ENCODE results near the gene SNAPC2. TPM values are rescaled to one million over a fixed set of nuclear protein-coding genes. Genes with fewer than 3 reads are reported as not detected.
A peak's percentile ranks its signal among the peaks of the same experiment; 100 is the strongest.

The SNAPC2 gene, protein sequence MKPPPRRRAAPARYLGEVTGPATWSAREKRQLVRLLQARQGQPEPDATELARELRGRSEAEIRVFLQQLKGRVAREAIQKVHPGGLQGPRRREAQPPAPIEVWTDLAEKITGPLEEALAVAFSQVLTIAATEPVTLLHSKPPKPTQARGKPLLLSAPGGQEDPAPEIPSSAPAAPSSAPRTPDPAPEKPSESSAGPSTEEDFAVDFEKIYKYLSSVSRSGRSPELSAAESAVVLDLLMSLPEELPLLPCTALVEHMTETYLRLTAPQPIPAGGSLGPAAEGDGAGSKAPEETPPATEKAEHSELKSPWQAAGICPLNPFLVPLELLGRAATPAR
- 11.6 TPM for polyA plus RNA-seq (2013)

DNA sequence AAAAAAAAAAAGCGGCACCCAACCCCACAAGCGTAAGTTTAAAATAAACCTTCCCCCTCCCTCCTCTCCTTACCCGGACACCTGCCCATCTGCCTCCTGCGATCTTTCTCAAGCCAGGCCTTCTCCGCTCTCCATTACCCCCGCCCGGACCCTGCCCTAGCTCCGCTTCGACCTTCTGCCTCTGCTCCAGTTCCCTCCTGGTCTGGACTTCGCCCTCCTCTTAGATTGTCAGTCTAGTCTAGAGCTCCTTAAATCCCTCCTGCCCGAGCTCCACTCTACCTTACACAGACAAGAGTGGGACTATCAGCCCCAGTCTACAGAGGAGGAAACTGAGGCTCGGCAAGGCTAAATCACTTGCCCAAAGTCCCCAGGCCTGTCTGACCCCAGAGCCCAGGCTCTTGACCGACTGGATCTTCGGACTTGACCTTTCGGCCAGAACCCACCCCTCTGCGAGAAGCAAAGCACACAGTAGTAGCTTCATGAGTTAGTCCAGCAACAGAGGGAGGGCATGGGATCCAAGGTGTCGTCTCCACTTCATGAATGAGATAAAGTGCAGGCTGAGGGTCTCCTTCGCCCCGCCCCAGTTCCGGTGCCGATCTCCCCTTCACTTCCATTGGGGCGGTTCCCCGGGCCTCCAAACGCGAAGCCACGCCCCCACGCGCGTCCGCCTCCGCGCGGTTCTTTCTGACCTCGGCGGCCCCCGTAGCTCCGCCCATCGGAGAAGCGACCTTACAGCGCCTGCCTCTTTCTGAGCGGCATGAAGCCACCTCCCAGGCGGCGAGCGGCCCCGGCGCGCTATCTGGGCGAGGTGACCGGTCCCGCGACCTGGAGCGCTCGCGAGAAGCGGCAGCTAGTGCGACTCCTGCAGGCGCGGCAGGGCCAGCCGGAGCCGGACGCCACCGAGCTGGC is at the start of gene SNAPC2:
Gene SNAPC2 (plus strand): TSS at position 729 of the 909 bp plus-strand sequence. CDS start 29 bp downstream, at position 758.
- Histone ChIP-seq H3K36me3 (ENCODE audit: control insufficient read depth in 4 of 4, insufficient read depth in 4 of 4, low read length in 3 of 4) (peaks cover 0 to 13% (median 10%) of the 10 kb centered on the region in 4 experiments), H3K4me3 (ENCODE audit: control insufficient read depth in 1 of 7, extremely low read depth in 1 of 7, insufficient read depth in 4 of 7, low read depth in 2 of 7, low read length in 6 of 7) (peak within 1 kb of the TSS; percentile 59 to 86 (median 79)), H3K4me1 (ENCODE audit: control extremely low read depth in 1 of 4, control insufficient read depth in 4 of 4, insufficient read depth in 4 of 4, low read length in 3 of 4) (peaks cover 0 to 51% (median 48%) of the 10 kb centered on the region in 4 experiments), H3K27ac (ENCODE audit: insufficient read depth in 1 of 2, low read depth in 1 of 2, low read length in 2 of 2, poor library complexity in 1 of 2, severe bottlenecking in 2 of 2) (peak within 1 kb of the TSS in 1 of 2 experiments; percentile 71), H3K9me3 (ENCODE audit: control extremely low read depth in 1 of 5, control insufficient read depth in 4 of 5, insufficient read depth in 2 of 5, low read depth in 1 of 5, low read length in 4 of 5) (no peaks in the 10 kb centered on the region), H3K27me3 (replicated peaks in 2 of 5; ENCODE audit: control insufficient read depth in 4 of 5, insufficient read depth in 5 of 5, low read length in 4 of 5) (peaks cover 0 to 48% (median 15%) of the 10 kb centered on the region in 5 experiments)
- WGBS (ENCODE audit: insufficient coverage): 4% methylated on average over 54 of the region's 62 CpGs
- ChIA-PET CTCF (interaction anchor here (0.6 to 4.0 kb wide), 8 partner anchors 9 to 321 kb away, joined by 3 to 16 read pairs (median 6); no protein-coding TSS in a partner anchor), POLR2A (interaction anchor here (0.5 to 2.3 kb wide), 4 partner anchors 9 to 51 kb away, joined by 3 to 10 read pairs (median 3); partner anchors contain the start of gene TIMM44)
- peak; percentile 95 to 98 (median 98) for DNase-seq

DNA sequence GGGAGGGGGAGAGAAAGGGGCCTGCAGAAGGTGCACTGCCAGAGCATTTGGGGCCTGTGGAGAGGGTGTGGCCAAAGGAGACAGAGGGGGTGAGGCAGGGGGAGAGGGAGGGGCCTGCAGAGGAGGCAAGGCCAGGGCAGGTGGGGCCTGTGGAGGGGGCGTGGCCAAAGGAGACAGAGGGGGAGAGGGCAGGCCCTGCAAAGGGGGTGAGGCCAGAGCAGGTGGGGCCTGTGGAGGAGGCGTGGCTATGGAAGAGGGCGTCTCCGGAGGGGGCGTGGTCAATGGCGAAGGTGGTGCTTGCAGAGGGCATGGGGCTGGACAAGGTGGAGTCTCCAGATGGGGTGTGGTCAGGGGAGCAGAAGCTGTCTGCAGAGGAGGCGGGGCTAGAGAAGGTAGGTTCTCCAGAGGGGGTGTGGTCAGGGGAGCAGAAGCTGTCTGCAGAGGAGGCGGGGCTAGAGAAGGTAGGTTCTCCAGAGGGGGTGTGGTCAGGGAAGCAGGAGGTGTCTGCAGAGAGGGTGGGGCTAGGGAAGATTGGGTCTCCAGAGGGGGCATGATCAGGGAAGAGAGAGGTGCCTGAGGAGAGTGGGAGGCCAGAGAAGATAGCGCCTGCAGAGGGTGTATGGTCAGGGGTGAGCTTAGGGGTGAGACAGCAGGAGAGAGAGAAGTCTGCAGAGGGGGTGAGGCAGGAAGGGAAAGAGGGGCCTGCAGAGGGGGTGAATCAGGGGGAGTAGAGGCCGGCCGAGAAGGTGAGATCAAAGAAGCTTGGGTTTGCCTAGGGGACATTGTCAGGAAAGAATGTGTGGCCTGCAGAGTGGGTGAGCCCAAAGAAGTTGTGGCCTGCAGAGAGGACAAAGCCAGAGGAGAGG is 49.3 kb upstream of the SNAPC2 start:
- 13% methylated on average over 9 of the region's 11 CpGs for WGBS (ENCODE audit: insufficient coverage)
- Histone ChIP-seq H3K4me1 (ENCODE audit: control extremely low read depth in 1 of 4, control insufficient read depth in 4 of 4, insufficient read depth in 4 of 4, low read length in 3 of 4) (peaks cover 0 to 61% (median 55%) of the 10 kb centered on the region in 4 experiments), H3K27ac (ENCODE audit: insufficient read depth in 1 of 2, low read depth in 1 of 2, low read length in 2 of 2, poor library complexity in 1 of 2, severe bottlenecking in 2 of 2) (peak overlapping the region in 1 of 2 experiments; percentile 25), H3K36me3 (ENCODE audit: control insufficient read depth in 4 of 4, insufficient read depth in 4 of 4, low read length in 3 of 4) (no peaks in the 10 kb centered on the region), H3K4me3 (ENCODE audit: control insufficient read depth in 1 of 7, extremely low read depth in 1 of 7, insufficient read depth in 4 of 7, low read depth in 2 of 7, low read length in 6 of 7) (peak overlapping the region in 4 of 7 experiments; percentile 48 to 67 (median 56)), H3K9me3 (ENCODE audit: control extremely low read depth in 1 of 5, control insufficient read depth in 4 of 5, insufficient read depth in 2 of 5, low read depth in 1 of 5, low read length in 4 of 5) (no peaks in the 10 kb centered on the region), H3K27me3 (replicated peaks in 2 of 5; ENCODE audit: control insufficient read depth in 4 of 5, insufficient read depth in 5 of 5, low read length in 4 of 5) (peaks cover 0 to 44% (median 13%) of the 10 kb centered on the region in 5 experiments)
- DNase-seq: peak; percentile 84 to 93 (median 86)
- POLR2A ChIA-PET: no interaction called here
- CTCF ChIA-PET: no interaction called here

DNA sequence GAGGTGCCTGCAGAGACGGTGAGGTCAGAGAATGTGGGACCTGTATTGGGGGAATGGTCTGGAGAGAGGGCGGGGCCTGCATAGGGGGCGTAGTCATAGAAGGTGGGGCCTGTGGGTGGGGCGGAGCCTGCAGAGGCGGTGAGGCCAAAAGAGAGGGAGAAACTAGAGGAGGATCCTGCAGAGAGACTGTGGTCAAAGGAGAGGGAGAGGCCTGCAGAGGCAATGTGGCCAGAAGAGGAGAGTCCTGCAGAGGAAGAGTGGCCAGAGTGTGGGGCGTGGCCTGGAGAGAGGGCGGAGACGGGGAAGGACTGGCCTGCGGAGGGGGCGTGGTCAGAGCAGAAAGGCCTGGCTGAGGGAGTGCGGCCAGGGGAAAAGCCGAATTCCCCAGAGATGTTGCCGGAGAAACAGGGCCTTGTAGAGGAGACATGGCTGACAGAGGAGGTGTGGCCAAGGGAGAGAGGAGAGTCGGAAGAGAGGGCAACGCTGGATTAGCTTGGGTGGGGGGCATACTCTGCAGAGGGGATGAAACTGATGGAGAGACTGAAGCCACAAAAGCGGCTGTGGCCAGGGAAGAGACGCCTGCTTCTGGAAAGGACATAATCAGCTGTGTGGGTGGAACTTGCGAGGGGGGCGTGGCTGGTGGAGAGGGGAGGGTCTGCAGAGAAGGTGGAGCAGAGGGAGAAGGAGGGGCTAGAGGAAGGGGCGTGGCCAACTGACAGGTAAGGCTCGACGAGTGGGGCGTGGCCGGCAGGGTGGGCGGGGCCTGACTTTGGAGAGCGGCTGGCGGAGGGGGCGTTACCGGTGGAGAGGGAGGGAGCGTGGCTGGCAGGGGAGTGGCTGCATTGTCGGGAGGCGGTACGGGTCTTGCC is 48.5 kb upstream of the SNAPC2 start:
- 4% methylated on average over 31 of the region's 33 CpGs for WGBS (ENCODE audit: insufficient coverage)
- Histone ChIP-seq H3K9me3 (ENCODE audit: control extremely low read depth in 1 of 5, control insufficient read depth in 4 of 5, insufficient read depth in 2 of 5, low read depth in 1 of 5, low read length in 4 of 5) (no peaks in the 10 kb centered on the region), H3K36me3 (ENCODE audit: control insufficient read depth in 4 of 4, insufficient read depth in 4 of 4, low read length in 3 of 4) (no peaks in the 10 kb centered on the region), H3K4me1 (ENCODE audit: control extremely low read depth in 1 of 4, control insufficient read depth in 4 of 4, insufficient read depth in 4 of 4, low read length in 3 of 4) (peaks cover 0 to 64% (median 55%) of the 10 kb centered on the region in 4 experiments), H3K4me3 (ENCODE audit: control insufficient read depth in 1 of 7, extremely low read depth in 1 of 7, insufficient read depth in 4 of 7, low read depth in 2 of 7, low read length in 6 of 7) (peak overlapping the region in 5 of 7 experiments; percentile 37 to 67 (median 51)), H3K27me3 (replicated peaks in 2 of 5; ENCODE audit: control insufficient read depth in 4 of 5, insufficient read depth in 5 of 5, low read length in 4 of 5) (peaks cover 0 to 45% (median 13%) of the 10 kb centered on the region in 5 experiments), H3K27ac (ENCODE audit: insufficient read depth in 1 of 2, low read depth in 1 of 2, low read length in 2 of 2, poor library complexity in 1 of 2, severe bottlenecking in 2 of 2) (no peak overlapping the region)
- ChIA-PET POLR2A (interaction anchor here (0.6 kb wide), 1 partner anchor 1286 kb away, joined by 4 read pairs; no protein-coding TSS in a partner anchor), CTCF (no interaction called here)
- DNase-seq: peak; percentile 94 to 97 (median 97)

DNA sequence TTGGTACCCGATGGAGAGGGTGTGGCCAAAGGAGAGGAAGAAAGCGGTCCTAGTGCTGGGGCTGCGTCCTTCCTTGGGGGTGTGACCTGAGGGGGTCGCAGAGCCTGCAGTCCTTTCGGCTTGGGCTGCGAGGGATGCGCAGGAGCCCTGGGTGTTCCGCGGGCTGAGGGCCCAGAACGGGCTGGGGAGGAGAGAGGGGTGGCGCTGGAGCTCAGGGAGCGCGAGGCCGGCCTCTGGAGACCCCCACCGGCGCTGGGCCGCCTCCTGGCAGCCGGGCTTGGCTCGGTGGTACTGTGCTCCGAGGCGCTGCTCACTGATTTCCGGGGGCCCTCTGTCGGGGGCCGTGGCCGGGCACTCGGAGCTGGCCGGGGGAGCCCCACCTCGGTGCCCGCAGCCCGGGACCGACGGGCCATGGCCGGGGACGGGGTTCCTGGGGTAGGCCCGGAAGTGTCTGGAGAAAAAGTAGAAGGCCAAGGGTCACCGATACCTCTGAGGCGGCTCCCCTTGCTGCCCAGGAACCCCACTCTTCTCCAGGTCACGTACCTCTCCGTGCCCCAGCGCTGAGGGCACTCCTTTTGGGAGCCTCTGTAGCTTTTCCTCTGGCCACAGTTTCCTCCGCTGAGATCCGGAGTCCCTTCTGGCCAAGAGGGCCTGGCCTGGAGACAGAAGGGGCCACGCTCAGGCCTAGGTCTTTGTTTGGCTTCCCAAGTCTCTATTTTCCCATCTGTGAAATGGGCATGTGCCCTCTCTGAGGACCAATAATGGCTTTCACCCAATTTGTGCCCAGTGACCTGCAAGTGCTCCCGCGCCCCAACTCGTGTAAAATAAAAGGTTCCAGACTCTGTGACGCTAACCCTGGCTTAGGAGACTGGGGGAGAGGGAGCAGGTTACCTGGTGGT is 47.6 kb upstream of the SNAPC2 start:
- peaks cover 0 to 36% (median 13%) of the 10 kb centered on the region in 5 experiments for H3K27me3 ChIP-seq (replicated peaks in 2 of 5; ENCODE audit: control insufficient read depth in 4 of 5, insufficient read depth in 5 of 5, low read length in 4 of 5)
- peak overlapping the region in 4 of 7 experiments; percentile 11 to 67 (median 41) for H3K4me3 ChIP-seq (ENCODE audit: control insufficient read depth in 1 of 7, extremely low read depth in 1 of 7, insufficient read depth in 4 of 7, low read depth in 2 of 7, low read length in 6 of 7)
- no peaks in the 10 kb centered on the region for H3K36me3 ChIP-seq (ENCODE audit: control insufficient read depth in 4 of 4, insufficient read depth in 4 of 4, low read length in 3 of 4)
- 56% methylated on average over 36 of the region's 47 CpGs for WGBS (ENCODE audit: insufficient coverage)
- CTCF ChIA-PET: no interaction called here
- no peak overlapping the region for H3K27ac ChIP-seq (ENCODE audit: insufficient read depth in 1 of 2, low read depth in 1 of 2, low read length in 2 of 2, poor library complexity in 1 of 2, severe bottlenecking in 2 of 2)
- H3K9me3 ChIP-seq (ENCODE audit: control extremely low read depth in 1 of 5, control insufficient read depth in 4 of 5, insufficient read depth in 2 of 5, low read depth in 1 of 5, low read length in 4 of 5): no peaks in the 10 kb centered on the region
- POLR2A ChIA-PET: no interaction called here
- H3K4me1 ChIP-seq (ENCODE audit: control extremely low read depth in 1 of 4, control insufficient read depth in 4 of 4, insufficient read depth in 4 of 4, low read length in 3 of 4): peaks cover 0 to 64% (median 55%) of the 10 kb centered on the region in 4 experiments
- no peak for DNase-seq

DNA sequence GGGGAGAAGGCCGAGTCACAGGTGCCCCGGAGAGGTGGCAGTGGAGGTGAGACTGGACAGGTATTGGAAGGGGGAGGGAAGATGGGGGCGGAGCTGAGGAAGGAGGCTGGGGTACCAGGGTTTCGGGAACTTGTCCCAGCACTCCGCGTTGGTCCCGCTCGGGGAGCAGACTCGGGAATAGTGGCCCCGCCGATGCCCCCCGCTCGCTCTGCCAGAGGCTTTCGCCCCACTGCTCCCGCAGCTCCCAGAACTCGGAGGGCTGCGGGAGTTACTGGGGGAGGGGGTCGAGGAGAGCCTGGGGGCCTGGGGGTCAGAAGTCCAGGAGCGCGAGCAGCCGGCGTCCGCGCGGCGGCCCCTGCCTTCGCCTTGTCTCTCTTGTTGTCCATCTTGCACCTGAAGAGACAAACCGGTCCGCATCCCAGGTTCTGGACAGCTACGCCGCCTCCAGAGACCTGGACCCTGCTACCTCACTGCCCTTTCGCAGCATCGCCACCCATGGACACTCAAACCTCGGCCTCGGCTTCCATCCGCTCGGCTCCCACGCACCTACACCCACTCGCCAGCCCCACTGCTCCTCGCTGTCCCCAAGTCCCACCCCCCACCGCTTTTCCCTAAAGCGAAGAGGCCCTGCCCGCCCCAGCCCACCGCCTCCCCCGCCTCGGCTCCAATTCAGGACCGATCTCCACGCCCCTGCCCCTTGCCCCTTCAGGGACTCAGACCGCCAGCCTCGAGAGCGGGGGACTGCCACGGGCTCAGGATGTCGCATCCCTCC is 46.6 kb upstream of the SNAPC2 start:
- Histone ChIP-seq H3K9me3 (ENCODE audit: control extremely low read depth in 1 of 5, control insufficient read depth in 4 of 5, insufficient read depth in 2 of 5, low read depth in 1 of 5, low read length in 4 of 5) (no peaks in the 10 kb centered on the region), H3K27me3 (replicated peaks in 2 of 5; ENCODE audit: control insufficient read depth in 4 of 5, insufficient read depth in 5 of 5, low read length in 4 of 5) (peaks cover 0 to 36% (median 13%) of the 10 kb centered on the region in 5 experiments), H3K4me1 (ENCODE audit: control extremely low read depth in 1 of 4, control insufficient read depth in 4 of 4, insufficient read depth in 4 of 4, low read length in 3 of 4) (peaks cover 0 to 57% (median 50%) of the 10 kb centered on the region in 4 experiments), H3K27ac (ENCODE audit: insufficient read depth in 1 of 2, low read depth in 1 of 2, low read length in 2 of 2, poor library complexity in 1 of 2, severe bottlenecking in 2 of 2) (no peak overlapping the region), H3K4me3 (ENCODE audit: control insufficient read depth in 1 of 7, extremely low read depth in 1 of 7, insufficient read depth in 4 of 7, low read depth in 2 of 7, low read length in 6 of 7) (peak overlapping the region in 3 of 7 experiments; percentile 56 to 71 (median 67)), H3K36me3 (ENCODE audit: control insufficient read depth in 4 of 4, insufficient read depth in 4 of 4, low read length in 3 of 4) (no peaks in the 10 kb centered on the region)
- ChIA-PET CTCF (no interaction called here), POLR2A (interaction anchor here (0.5 kb wide), 1 partner anchor 99 kb away, joined by 4 read pairs; no protein-coding TSS in a partner anchor)
- 14% methylated on average over 29 of the region's 53 CpGs for whole genome bisulfite sequencing (ENCODE audit: insufficient coverage)
- no peak for DNase-seq

Data from common myeloid progenitor, CD34-positive (primary cell).